ENCODE results near the gene OR6B2.
"Not testable (repeated sequence)": the region's sequence is repeated elsewhere in the genome, so short reads cannot be mapped to it uniquely, and the experiment has no call there.

The OR6B2 gene

DNA sequence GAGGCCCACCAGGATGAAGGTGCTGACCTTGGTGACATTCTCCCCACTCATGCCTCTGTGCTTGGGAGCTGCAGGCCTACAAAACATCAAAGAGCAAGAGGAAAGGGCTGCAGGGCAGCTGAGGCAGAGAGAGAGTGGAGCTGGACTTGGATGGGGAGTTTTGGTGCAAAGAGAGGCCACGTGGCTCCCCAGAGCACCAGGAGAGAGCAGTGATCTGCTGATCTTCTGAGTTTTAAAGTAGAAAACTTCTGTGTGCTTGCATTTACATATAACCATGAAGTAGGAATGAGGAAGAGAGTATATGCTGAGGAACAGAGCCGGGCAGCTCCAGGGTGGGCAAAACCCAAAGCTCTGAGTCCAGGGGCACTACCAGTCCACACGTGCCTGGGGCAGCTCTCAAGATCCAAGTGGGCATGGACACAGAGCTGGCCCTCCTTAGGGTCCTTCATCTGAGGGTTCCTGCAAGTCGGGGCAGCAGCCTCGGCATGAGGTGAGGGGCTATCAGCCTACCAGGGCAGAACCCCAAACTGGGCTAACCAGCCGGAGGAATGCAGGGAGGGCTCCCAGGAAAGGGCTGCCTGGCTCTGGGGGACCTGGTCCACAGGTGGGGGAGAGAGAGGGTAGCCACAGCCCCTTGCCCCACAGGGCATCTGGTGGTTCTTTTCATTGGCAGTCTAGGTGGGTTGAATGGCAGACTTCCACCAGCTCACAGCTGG, at the start of gene OR6B2:
TSS of gene OR6B2 (minus strand) at position 51 of the 716 bp plus-strand sequence. CDS start at position 51, 0 bp downstream.
- no peak for DNase-seq

DNA sequence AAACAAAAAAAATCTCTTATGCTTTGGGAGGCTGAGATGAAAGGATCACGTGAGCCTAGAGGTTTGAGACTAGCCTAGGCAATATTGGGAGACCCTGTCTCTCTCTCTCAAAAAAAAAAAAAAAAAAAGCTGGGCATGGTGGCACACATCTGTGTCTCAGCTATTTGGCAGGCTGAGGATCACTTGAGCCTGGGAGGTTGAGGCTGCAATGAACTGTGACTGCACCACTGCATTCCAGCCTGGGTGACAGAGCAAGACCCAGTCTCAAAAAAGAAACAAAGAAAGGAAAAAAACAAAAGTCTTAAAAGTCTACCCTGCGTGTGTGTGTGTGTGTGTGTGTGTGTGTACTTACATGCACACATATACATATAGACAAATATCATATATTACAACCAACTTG, 48.4 kb upstream of the OR6B2 start:
- no peak for DNase-seq

DNA sequence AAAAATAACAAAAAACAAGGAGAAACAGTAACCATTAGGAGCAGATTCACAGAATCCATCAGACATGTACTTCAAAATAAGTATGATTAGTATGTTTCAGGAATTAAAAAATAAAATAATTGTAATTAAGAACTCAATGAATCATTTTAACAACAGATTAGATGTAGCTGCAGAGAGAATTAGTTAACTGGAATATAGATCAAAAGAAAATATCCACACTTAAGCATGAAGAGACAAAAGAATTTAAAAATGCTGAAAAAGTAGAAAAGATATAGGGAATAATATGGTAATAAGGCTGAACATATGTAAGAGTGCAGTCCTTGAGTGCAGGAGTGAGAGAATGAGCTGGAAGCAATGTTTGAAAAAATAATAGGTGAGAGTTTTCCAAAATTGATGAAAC, 47.2 kb upstream of the OR6B2 start:
- no peak for DNase-seq

DNA sequence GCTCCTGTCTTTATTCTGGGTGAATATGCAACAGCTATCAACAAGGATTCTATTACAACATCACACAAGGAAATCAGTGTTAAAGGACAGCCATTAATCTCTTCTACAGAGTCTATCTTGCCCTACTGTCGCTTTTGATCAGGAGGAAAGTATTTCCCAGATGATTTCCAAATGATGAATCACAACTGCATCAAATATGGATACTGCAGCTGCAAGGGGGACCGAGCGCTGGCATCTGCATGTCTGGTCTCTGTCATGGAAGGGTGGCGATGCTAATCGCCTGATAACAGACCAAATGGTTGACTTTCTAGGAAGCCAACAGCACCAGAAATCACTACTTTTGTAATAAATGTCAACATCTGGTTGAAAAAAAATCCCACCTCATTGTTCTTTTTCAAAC, 44.3 kb upstream of the OR6B2 start:
- no peak for DNase-seq

DNA sequence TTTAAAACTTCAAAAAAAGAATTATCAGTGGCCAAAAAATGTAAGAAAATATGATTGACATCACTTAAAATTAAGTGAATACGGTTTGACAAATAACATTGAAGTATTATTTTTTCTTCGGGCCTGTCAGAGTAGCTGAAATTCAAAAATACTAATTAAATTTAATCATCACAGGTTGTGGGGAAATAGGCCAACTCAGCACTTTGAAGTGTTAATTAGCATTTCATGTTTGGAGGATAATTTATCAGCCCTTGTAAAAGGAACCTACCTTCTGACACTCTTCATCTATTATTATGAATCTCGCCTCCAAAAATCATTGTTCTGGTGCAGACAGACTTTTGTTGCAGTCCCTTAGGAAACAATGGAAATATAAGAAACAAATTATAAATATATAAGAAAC, 40.7 kb upstream of the OR6B2 start:
- no peak for DNase-seq

DNA sequence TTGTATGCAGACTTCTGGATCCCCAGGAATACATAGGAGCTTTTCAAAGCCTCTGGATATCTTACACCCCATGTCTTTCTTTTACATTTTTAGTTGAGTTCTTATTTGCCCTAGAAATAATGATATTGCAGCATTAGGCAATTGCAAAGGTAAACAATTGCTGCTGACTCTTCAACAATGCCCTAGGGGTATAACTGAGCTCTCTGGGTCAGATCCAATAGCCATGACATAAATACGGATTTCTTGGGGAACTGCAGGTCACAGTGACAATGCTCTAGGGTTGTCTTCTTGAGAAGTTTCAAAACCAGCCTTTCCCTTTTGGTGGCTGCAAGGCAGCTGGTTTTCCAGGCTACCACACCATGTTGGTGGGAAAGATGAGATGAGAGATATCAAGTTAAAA, 39.6 kb upstream of the OR6B2 start:
- DNase-seq = no peak

DNA sequence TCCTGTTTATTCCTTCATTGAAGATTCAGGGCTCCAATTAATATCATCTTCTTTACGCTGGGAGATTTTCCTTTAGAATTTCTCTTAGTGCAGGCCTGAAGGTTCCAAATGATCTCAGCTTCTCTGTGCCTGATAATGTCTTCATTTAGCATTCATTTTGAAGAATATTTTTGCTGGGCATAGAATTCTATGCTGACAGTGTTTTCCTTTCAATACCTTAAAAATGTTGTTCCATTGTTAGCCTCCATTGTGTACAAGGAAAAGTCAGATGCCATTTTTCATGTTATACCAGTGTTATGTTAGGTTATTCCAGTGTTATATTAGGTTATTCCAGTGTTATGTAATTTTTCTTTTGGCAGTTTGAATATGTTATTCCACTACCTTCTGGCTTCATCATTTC, 38.0 kb upstream of the OR6B2 start:
- no peak for DNase-seq

DNA sequence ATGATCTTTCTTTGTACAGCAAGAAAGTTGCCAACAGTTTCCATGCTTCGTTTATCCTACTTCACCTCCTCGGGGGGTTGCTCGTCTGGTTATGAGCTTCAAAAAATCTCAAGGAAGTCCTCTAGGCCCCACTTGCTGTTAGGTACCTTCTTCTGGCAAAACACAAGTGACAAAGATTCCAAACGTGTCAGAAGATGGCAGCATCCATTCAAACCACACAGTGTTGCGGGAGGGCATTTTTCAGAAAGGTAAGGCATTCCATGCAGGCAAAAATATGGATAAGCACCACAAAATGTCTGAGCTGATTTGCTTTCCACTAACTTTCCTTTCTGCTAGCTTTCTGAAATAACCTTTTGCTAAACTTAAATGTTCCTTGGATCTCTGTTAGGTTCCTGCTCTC, 36.3 kb upstream of the OR6B2 start:
- no peak for DNase-seq

DNA sequence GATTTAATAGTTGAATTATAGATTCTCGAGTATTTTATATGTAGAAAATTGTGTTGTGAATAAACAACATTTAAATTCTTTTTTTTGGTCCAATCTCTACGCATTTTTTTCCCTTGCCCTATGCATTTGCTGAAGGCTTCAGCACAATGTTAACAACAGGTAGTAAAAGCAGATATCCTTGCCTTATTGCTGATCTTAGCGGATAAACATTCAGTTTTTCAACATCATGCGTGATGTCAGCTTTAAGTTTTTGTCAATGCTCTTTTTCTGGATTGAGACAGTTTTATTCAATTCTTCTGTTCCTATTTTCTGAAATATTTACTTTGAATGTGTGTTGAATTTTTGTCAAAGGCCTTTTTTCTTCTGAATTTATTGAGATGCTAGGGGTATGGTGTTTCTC, 34.7 kb upstream of the OR6B2 start:
- no peak for DNase-seq

DNA sequence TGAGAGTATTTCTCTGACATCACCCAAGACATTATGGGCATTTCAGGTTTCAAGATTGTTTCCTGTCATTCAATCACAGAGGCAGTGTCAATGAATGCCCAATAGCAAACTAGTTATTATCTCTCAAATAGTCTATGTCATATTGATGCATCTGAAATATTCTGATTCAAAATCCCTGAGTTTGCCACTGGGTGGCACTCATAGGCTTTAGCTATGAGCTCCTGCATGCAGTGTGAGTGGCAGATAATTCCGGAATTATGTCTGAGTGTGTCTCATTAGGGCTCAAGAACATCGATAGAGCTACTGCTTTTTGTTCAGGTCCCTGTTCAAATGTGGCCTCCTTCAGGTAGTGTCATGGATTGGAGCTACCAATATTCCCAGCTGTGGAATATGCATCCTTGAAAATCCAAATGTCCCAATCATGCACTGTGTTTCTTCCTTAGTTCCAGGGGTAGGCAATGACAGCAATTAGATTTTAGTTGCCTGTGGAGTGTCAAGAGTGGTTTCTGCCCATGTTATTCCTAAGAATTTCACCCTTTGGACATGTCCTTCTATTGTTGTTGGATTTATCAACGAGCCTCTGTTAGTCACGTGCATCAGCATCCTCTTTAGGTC, 30.9 kb upstream of the OR6B2 start:
- DNase-seq = peak; percentile 42

DNA sequence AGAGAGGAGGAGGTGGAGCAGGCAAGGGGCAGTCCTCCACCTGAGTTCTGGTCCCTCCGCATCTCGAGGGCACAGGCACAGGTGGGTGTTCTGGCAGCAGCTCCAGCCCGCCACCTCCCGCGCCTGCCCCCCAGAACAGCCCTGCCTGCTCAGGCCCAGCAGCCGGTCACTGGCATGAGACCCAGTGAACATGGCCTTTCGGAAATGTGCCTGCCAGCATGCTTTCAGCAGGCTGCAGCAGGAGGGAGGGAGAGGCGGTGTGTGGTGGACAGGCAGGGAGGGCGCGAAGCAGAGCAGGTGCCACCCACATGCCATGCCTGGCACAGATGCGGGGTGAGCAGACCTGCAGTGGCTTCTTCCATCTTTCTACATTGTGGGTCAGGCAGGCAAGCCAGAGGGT, 26.4 kb upstream of the OR6B2 start:
- no peak for DNase-seq

DNA sequence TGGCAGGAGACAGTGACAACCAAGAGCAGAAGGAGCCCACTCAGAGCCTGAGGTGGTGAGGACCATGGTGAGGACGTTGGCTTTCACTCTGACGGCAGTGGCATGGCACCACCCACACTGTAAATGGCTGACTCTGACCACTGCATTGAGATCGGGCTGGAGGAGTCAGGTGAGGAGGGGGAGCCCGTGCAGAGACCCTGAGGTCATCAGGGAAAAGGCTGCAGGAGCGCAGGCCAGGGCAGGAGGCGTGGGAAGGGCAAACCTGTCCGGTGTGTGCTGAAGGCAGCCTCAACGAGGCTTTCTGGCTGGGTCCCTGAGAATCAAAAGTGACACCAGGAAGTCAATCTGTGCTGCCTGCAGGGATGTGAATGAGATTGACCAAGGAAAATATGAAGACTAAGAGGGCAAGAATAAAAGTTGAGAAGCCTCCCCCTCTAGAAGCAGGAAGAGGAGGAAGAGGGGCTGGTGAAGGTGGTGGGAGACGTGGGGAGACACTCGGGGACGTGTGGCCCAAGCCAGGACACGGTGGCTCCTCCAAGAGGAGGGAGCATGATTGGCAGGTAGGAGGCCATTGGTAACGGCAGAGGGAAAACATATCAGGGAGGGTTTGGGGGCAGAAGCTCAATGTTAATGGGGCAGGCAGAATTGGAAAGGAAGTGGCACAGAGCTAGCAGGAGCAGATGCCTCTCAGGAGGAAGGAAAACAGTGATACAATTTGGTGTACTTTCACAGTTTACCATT, 25.1 kb upstream of the OR6B2 start:
- DNase-seq = no peak

DNA sequence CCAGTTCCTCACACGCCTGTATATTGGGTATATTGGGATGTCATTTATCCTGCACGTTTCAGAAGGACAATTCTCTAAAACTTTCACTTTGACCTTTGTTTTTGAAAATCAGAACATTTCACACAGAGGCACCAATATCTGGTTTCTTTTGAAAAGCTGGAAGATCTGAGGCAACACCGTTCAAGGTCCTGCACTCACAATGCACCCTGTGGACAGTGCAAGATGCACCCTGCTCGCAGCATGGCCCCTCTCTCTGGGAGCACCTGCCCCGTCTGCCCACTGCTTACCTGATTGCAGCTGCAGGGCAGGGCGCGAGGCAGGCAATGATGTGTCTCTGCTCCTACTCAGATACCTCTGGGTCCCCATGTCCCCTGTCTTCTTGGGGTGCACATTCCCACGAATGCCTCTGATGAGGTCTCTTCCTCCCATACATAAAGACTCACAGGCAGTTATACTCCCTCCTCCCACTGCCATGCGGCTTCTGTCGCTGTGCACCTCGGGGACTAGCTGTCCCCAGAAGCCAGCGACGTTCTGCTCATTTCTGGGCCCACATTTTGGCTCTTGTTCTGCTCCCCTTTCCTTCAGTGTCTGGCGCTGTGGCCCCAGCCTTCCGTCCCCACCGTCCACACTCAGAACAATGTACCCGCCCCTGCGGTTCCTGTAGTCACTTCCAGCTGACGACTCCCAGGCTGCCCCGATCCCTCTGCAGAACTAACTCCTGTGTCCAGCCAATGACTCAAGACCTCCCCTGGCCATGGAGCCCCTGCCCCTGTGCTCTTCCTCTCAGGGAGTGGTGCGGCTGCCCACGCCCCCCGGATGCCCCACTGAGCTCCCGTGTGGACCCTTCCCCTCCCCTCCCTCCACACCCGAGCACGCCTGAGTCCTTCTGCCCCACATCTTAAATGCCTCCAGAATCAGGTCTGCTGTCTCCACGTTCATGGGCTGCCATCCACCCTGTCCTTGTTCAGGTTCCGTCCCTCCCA, 23.2 kb upstream of the OR6B2 start, which contains the start of gene OR6B3:
TSS of gene OR6B3 (minus strand) at position 349 of the 983 bp plus-strand sequence.
- no peak for DNase-seq

DNA sequence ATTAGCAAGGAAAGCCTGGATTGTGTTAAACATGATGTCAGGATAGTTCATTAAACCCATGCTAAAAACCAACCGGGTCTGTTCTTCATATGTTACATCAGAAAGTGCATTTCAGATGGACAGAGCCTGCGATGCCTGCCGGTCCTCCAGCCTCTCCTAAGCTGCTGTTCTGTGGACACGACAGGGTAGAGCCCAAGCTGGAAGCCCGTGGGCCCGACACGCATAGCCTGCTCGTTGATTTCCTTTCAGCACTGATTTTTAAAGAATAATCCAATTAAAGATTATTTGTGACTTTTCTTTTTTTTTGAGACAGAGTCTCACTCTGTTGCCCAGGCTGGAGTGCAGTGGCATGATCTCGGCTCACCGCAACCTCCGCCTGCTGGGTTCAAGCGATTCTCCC, 22.3 kb upstream of the OR6B2 start:
- no peak for DNase-seq

DNA sequence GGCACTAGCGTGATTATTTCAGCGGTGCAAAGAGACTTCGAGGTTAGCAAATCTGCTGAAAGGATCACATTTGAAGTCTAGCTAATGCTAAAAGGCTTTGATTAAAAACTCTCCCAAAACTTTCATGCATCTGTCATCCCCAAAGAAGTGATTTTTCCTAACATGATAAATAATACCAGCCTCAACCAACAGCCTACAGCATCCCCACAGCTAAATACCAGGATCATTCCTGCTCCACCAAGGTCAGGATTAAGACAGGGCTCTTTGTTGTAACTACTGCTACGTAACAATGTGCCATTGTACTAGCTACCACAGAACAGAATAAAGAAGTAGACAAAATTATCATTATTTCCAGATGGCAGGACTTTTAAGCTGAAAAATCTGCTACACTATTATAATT, 21.5 kb upstream of the OR6B2 start:
- DNase-seq = no peak

DNA sequence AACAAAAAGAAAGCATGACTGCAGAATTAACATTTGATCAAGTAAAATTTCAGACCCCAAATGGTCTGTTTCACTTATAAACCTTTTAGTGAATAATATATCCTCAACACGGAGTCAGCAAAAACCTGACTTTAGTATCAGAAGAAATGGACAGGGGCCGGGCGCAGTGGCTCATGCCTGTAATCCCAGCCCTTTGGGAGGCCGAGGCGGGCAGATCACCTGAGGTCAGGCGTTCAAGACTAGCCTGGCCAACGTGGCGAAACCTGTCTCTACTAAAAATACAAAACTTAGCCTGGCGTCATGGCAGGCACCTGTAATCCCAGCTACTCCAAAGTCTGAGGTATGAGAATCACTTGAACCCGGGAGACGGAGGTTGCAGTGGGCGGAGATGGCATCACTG, 20.0 kb upstream of the OR6B2 start:
- DNase-seq = no peak

DNA sequence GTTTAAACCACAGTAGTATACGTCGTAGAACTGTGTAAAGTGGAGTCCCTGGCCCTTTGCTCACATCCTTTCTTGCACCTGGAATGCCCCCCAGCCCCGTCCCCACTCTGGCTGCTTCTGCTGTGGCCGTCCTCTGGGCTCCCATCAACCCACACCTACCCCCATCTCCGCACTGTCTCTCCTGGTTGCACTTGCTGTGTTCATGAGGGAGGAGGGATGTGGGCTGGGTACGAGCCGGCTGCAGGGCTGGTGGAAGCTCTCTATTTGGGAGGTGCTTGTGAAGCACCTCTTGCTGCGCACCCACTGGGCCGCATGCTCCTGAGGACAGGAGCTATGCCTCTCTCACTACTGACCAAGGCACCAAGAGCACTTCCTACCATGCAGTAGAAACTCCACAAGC, 18.0 kb upstream of the OR6B2 start:
- DNase-seq = no peak

DNA sequence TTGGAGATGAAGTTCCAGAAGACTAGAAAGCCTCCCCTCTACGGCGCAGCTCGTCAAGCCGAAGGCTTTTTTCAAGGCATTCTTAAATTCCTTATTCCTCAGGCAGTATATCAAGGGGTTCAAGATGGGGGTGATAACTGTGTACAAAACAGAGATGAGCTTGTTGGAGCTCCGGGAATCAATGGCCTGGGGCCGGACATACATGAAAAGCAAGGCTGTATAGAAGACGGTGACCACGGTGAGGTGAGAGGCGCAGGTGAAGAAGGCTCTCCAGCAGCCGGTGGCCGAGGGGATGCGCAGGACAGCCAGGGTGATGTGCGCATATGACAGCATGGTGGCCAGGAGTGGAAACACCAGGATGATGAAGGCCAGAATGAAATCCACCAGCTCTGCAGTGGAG, 14.9 kb upstream of the OR6B2 start:
- no peak for DNase-seq

DNA sequence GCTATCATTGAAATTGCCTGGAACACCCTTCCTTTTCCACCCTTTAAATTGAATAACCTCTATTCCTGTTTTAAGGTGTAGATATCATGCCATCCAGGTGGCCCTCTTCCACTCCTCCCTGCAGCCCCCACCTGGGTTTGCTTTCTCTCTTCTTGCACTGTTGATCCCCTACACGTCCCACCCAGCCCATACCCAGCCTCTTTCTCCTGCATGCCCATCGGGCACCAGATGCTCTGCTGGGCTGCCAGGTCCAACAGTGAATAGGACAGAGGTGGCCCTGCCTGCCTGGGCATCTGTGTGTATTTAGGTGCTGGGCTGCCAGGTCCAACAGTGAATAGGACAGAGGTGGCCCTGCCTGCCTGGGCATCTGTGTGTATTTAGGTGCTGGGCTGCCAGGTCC, 13.9 kb upstream of the OR6B2 start:
- not testable (repeated sequence) for DNase-seq

DNA sequence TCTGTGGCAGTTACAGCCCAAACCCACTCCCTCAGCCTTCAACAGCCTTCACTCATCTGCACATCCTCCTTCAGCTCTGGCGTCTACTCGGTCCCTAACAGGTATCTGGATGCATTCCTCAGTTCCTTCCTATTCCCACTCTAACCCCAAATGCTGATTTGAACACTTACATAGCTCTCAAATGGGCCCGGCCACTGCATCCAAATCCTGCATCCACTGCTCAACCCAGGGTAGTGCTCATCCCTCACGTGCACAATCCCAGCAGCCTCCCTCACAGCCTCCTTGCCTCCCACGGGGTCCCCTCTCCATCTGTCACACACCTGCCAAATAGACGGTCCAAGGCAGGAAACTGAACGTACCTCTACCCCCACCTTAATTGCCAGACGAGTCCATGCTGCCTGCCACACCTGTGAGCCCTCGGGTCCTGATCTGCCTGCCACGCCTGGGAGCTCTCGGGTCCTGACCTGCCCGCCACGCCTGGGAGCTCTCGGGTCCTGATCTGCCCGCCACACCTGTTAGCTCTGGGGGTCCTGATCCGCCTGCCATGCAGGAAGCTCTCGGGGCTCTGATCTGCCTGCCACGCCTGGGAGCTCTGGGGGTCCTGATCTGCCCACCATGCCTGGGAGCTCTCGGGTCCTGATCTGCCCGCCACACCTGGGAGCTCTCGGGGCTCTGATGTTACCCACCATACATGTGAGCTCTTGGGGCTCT, 13.2 kb upstream of the OR6B2 start:
- DNase-seq = no peak

DNA sequence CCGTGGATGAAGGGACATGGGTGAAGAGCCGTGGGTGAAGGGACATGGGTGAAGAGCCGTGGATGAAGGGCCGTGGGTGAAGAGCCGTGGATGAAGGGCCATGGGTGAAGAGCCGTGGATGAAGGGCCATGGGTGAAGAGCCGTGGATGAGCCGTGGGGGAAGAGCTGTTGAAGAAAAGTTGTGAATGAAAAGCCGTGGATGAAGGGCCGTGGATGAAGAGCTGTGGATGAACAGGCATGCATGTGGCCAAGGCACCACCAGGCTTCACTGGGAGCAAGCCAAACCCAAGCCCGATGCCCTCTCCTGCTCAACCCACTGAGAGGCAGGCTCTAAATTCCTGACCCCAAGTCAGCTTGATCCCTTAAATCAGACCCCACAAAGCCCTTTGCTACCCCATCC, 12.5 kb upstream of the OR6B2 start:
- DNase-seq = no peak

DNA sequence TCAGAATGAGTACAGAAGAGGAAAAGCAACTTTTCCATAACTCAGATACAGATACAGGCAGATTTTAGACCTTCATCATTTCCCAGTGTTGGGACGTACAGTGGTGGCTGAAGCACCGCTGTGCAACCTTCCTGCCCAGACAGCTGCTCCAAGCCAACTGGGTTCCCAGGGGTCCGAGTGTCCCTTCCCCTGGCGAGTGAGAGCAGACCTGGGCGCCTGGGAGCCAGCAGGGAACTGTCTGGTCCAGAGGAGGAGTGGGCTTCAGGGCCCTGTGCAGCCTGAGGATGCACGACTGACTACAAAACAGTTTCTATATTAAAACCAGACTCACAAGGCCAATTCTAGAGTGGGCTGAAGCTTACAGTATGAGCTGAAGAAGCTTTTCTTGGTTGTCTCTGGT, 11.1 kb upstream of the OR6B2 start:
- DNase-seq = no peak
